NOMO-1 treated with dmso at 0.1 percent for 144 hours (cell line): ENCODE measurements around the gene PREX1.

ENCODE experiments used
- DNase-seq: peaks from one replicate; lab custom pipeline; 2025; ENCODE audit not compliant: unreplicated experiment; lab: John Stamatoyannopoulos, UW

PREX1 gene

DNA sequence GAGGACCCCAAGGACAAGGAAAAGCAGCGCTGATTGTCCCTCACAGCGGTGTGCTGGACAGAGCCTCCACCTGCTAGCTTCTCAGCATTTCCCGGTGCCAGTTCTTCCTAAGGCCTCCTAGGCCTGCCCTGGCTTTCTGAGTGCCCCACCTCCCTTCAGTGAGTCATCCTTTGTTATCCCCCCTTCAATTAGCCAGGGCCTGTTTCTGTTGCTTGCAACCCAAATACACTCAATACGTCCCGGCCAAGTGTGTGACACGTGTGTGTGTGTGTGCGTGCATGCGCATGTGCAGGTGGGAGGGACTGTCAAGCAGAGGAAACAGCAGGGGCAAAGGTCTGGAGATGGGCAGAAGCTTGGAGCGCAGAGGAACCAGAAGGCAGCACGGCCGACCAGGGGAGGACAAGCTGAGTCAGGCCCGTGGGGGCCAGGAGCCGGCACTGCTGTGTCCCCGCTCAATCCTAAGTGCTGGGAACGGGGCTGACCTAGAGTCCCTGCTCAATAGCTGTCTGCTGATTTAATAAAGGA is 159.8 kb downstream of the PREX1 start:
- DNase-seq, result no peak

DNA sequence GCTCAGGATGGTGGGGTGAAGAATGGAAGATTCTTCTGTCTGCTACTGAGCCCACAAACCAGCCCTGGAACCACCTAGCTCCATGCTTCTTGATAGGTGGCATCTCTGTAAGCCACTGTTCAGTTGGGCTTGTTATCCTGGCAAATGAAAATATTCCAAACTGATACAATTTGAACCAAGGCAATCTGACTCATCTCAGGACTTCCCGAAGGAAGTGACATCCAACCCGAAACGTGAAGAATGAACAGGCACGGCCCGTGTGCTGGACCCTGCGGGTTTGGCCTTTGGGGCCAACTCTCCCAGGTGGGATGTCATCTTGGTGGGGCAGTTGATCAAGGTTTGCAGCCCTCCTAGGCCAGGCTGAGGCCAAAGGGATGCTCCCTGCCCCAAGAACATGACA is 160.3 kb downstream of the PREX1 start:
- DNase-seq, result no peak

- DNase-seq, result no peak
Observed at GRCh38 chr20:48665785-48666184, 162.0 kb downstream of the PREX1 start.

GRCh38 chr20:48662711-48663110 is 165.1 kb downstream of the PREX1 start:
- DNase-seq, result no peak

DNA sequence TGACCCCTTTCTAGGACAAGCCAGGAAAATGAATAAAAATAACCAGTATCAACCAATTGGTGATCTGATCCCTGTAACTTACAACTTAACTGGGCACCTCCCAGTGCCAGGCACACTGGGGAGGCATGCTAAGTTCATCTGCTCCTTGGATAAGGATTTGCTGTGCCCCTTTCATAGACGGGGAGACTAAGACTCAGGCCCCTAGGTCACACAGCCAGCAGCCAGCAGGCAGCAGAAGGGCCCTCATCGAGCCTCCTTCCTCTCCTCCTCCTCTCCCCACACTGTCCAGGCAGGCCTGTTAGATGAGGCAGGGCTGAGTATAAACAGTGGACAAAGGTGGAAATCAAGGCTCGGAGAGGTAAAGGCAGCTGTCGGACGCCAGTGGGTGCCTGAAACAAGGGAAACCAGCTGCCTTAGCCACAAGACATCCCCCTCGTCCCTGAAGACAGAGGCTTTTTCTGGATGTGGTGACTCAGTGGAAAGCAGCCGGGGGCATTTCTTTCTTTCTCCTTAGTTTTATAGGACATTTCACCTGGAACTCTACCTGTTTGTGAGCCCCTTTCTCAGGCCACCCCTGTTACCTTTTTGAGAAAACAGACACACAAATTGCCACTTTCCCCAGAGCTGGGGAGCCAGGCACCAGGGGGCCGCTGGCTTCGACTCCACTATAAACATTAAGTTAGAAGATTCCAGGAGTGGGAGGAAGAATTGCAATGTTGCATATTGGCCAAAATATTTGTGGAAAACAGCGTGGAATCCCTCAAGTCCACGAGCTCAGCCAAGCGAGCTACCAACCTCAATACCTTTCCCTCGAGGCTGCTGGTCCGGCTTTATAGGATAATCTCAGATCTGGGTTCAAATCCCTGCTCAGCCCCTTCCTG is 166.0 kb downstream of the PREX1 start:
- DNase-seq, result no peak

DNA sequence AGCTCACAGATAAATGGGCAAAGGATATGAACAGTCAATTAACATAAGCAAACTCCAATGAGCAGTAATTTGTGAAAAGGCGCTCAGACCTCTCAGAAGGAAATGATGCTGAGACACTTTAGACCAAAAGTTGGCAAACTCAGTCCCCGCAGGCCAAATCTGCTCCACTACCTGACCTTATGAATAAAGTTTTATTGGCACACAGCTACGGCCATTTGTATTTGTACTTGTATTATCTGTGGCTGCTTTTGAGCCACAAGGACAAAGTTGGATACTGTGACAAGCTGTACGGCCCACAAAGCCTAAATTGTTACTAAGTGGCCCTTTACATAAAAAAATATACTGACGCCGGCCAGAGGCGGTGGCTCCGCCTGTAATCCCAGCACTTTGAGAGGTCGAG is 167.0 kb downstream of the PREX1 start:
- DNase-seq, result no peak

- DNase-seq, result no peak
Observed at GRCh38 chr20:48659858-48660257, 167.9 kb downstream of the PREX1 start.

DNA sequence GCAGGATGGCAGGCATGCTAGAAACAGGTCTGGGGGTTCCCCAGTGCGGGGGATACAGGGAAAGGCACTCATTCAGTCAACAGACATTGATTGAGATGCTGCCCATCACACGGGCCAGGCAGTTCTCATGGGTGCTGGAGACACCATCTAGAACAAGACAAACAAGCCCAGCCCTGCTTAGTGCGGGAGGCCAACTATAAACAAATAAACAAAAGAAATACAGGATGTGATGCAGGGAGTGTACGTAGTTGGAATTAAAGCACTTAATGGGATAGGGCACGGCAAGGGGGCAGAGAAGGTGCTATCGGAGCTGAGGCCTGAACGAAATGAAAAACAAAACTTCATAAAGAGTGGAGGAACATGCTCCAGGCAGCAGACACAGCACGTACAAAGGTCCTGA is 169.3 kb downstream of the PREX1 start:
- DNase-seq, result no peak

- DNase-seq, result no peak
Observed at GRCh38 chr20:48658198-48658476, 169.7 kb downstream of the PREX1 start.

DNA sequence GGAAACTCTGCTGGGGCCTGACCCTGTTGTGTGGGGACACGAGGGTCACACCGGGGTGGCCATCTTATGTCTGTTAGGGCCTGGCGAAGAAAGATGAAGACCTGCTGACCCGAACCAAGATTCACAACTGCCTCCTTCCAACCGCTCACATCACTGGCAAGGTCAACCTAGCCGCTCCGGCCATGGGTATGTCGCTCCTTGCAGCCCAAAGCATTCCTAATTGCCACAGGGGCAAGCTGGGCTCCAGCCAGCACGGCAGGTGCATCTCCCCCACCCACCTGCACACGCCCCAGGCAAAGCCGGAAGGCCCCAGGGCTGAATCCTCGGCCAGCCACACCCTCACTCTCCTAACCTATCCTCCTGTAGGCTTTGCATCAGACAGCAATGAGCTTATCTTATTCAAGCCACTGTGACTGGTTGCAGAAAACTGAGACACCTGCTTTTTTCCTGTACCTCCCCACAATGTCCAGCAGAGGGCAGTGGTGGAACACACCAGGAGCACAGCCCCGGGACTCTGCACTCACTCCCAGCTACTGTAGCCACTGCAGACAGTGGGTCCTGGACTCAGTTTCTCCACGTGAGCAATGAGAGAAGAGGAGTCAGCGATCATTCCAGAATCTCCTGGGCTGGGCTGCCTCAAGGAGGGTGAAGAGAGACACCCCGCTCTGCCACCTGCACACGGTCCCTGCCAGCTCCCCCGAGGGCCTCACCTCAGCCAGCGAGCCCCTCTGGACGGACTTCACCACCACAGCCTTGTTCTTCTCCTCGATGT is 170.2 kb downstream of the PREX1 start:
- no peak for DNase-seq

- no peak for DNase-seq
Observed at GRCh38 chr20:48656661-48657211, 171.1 kb downstream of the PREX1 start.

DNA sequence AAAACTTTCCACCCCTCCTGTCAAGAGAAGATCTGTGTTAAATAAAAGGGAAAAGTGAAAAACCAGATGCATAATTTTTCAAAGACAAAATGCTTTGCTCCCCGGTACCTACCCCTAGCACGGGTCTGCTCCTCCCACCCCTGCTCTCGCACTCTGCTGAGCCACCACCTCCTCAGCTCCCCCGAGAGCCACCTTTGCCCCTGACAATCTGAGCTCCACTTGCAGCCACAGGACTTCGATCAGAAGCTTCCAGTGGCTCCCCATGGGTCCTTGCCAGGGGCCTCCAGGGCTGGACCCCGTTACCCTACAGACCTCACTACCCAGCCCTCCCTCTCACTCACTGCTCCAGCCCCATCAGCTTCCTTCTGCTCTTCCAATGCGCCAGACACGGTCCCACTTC is 171.7 kb downstream of the PREX1 start:
- DNase-seq, result no peak

DNA sequence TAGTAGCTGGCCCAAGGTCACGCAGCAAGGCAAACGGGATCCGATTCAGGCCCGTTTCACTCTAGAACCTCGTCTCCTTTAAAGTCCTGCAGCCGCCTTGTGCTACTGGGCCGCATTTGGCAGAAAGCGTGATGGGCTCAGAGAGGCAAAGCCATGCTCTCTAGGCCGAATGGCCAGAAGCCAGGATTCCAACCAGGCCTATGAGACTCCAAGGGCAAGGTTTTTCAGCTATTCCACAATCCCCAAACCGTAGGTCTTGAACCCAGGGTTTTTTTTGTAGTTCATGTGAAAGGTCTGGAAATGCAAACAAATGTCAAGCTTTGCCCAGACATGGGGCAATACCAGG is 174.1 kb downstream of the PREX1 start:
- no peak for DNase-seq

GRCh38 chr20:48652961-48653705 is 174.7 kb downstream of the PREX1 start:
- DNase-seq, result no peak

- no peak for DNase-seq
Observed at GRCh38 chr20:48651960-48652359, 175.8 kb downstream of the PREX1 start.

- no peak for DNase-seq
Observed at GRCh38 chr20:48651271-48651670, 176.5 kb downstream of the PREX1 start.

DNA sequence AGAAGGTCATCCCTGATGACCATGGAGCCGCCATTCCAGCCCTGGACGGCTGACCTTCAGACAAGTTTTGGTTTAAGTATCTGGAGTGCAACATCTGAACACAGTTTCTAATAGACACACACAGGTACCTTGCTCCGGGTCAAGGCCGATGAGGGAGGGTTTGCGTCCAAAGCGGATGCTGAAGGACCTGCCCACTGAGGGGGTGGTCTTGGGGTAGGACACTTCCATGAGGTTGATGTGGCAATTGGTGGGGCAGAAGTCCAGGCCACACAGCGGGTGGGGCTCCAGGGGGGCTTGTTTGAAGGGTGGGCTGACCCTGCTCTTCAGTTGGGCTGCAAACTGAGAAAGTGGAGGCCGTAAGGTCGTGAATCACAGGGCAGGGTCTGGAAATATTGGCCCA is 177.9 kb downstream of the PREX1 start:
- DNase-seq, result no peak

DNA sequence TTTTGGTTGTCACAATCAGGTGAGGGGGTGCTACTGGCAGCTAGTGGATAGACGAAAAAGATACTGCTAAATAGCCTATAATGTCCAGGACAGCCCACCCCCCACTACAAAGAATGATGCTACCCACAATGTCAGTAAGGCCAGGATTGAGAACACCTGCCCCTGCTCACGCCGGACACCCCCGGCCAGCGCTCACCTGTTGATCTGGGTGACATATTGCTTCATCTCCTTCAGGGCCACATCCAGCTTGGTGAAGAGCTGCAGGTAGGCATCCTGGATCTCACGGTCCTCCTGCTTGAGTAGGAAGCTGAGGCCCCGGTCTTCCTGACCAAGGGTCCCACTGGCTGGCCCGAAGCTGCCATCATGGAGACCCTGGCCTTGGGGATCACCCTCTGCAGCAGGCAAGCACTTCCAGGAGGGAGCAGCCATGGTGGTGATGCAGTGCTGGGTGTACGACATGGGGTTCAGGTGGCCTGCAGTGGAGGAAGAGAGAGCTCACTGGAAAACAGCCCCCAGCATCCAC is 178.6 kb downstream of the PREX1 start:
- DNase-seq, result no peak

DNA sequence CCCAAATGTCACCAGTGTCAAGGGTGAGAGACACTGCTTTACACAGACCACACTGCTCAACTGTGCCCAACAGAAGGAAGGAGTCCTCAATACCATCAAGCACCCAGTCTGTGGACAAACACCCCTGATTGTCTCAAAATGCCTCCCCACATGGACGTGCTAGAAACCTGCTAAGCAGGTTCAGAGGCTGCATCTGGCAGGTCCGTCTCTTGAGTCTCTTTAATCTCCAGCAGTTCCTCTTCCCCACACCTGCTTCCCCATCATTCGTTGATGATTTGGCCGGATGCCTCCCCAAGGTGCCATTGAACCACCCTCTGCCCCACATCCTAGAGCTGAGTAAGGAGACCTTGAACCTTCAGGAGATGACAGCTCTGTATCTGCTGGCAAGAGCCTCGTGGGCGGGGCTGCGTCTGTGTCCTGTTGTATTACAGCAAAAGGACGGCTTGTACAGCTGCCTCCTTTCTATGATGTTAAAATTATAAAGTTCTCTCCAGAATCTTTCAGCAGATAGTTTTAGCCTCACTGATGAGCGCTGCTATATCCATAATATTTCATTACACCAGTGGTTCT is 179.2 kb downstream of the PREX1 start:
- DNase-seq, result no peak

GRCh38 chr20:48647858-48648257 is 179.9 kb downstream of the PREX1 start:
- DNase-seq, result no peak

GRCh38 chr20:48645666-48646065 is 182.1 kb downstream of the PREX1 start:
- DNase-seq, result no peak
